Subcutaneous adipose tissue (tissue), 4 donors: Measurements from ENCODE around the gene CDH12. TPM values are rescaled to one million over a fixed set of nuclear protein-coding genes. Genes with fewer than 3 reads are reported as not detected.

Experiments used
- CTCF ChIP-seq: fragments of 450-650 bp; IDR thresholded peaks from one replicate; pipeline ENCODE4 v1.5.1; 2016; ENCODE audit warnings: low read depth, mild to moderate bottlenecking, control low read depth, antibody characterized with exemption, moderate library complexity
- total RNA-seq, 4 donors: library from RNA; depleted of rRNA; stranded (reverse); fragments of >200 nt; gene quantifications; one replicate each; pipeline ENCODE4 v1.1.0, GENCODE V29; 2016

CDH12 gene
- total RNA-seq, 4 donors from 2014 or later = 0.17 to 0.44 TPM; not detected in 2

- TF ChIP-seq CTCF = no peak
Measured at GRCh38 chr5:22432905-22433304, 420.2 kb downstream of the CDH12 start.

GRCh38 chr5:22431840-22432239, 421.3 kb downstream of the CDH12 start:
- TF ChIP-seq CTCF = no peak

GRCh38 chr5:22431406-22431805, 421.7 kb downstream of the CDH12 start:
- TF ChIP-seq CTCF = no peak

- no peak for TF ChIP-seq CTCF
Measured at GRCh38 chr5:22411554-22412349, 441.4 kb downstream of the CDH12 start.

- TF ChIP-seq CTCF = no peak
Measured at GRCh38 chr5:22391956-22392355, 461.2 kb downstream of the CDH12 start.

GRCh38 chr5:22390888-22391287, 462.3 kb downstream of the CDH12 start:
- TF ChIP-seq CTCF = no peak

GRCh38 chr5:22372826-22373660, 480.1 kb downstream of the CDH12 start:
- no peak for TF ChIP-seq CTCF
